Measurements from ENCODE around the gene ANO7.

The ANO7 gene

DNA sequence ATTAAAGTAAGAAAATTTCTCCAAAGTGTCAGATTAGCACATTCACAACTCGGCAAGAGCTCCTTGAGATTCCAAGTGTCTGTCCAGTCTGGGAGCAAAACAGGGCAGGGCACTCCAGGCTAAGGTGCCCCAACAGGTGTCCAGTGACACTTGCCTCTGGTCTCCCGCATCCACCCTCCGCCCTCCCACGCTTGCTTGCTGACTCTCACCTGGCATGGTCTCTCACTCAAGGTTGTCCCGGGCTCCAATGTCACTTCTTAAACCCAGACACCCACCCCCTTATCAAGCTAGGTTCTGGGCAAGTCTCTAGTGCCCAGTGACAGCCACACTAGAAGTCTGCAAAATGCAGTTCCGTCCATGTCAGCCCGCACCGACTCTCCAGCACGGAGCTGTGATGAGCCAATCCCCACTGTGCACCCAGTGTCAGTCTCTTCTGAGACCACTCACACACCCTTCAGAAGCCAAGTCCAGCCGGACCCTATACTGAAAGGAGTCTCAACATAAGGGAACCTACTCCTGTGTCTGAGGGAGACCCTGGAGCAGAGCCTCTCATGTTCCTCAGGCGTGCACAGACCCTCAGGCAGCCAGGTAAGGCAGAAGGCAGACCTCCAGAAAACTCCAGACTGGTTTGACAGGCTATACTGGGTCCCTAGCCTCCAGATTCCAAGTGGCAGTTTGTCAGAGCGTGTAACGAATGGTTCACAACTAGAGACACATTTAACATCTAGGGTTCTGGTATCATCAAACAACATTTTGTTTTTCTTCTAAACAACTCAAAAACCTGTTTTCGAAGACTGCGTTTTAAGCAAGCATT is 81.4 kb downstream of the ANO7 start:
- Mint-ChIP-seq H3K27me3 (no peaks in the 10 kb centered on the region), H3K27ac (peak overlapping the region; percentile 86 to 92), H3K9me3 (no peaks in the 10 kb centered on the region), H3K36me3 (ENCODE audit: insufficient read depth) (peaks cover 18% of the 10 kb centered on the region), H3K4me3 (no peak overlapping the region), H3K4me1 (ENCODE audit: low read depth in 2 of 2) (peaks cover 42 to 55% of the 10 kb centered on the region in 2 donors)
- DNase-seq (no peak), ATAC-seq (replicated peaks) (no peak)

DNA sequence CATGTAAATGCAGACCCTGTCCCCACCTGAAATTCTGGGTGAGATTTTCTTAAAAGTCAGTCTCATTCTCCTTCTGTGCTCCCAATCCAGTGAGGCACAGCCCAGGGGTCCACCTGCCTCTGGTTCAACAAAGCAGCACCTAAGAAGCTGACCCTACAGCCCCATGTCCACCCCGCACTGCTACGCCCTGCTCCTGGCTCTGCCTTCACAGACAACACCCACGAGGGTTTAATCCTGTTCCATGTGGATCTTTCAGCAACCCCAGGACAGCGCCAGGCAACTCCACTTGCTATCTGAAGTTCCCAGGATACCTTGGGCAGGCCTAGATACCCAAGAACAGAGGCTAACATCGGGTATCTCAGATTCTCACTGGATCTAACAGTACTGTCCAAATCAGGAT is 82.1 kb downstream of the ANO7 start:
- DNase-seq (no peak), ATAC-seq (replicated peaks) (no peak)
- H3K27ac Mint-ChIP-seq: peak overlapping the region; percentile 86 to 92
- peaks cover 47 to 61% of the 10 kb centered on the region in 2 donors for H3K4me1 Mint-ChIP-seq (ENCODE audit: low read depth in 2 of 2)
- no peaks in the 10 kb centered on the region for H3K9me3 Mint-ChIP-seq
- peaks cover 12% of the 10 kb centered on the region for H3K36me3 Mint-ChIP-seq (ENCODE audit: insufficient read depth)
- H3K27me3 Mint-ChIP-seq: no peaks in the 10 kb centered on the region
- H3K4me3 Mint-ChIP-seq: peak overlapping the region; percentile 87 to 89

DNA sequence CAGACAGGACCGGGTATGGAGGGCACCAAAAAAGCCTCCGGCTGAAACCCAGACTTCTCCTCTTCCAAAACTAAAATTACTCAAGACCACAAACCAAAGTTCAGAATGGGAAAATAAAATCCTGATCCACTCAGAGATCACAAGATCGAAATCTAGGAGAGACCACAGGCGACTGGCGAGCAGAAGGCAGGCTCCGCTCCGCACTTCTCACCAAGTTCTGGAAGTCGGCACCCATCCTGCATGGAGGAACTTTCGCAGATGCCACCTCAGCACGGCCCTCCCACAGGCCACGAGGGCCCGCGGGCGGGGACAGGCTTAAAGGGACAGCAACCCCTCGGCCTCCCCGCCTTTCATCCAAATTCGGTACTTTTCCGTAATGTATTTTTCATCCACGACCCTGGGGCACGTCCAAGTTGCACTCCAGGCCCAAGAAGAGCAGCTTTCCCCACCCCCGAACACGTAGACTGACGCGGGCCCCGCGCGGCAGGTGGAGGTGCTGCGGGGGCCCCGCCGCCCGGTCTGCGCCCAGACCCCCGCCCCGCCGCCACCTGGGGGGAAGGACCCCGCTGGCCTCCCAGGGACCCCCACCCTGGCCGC is 83.3 kb downstream of the ANO7 start:
- DNase-seq: peak; percentile 27 to 46 (median 44)

DNA sequence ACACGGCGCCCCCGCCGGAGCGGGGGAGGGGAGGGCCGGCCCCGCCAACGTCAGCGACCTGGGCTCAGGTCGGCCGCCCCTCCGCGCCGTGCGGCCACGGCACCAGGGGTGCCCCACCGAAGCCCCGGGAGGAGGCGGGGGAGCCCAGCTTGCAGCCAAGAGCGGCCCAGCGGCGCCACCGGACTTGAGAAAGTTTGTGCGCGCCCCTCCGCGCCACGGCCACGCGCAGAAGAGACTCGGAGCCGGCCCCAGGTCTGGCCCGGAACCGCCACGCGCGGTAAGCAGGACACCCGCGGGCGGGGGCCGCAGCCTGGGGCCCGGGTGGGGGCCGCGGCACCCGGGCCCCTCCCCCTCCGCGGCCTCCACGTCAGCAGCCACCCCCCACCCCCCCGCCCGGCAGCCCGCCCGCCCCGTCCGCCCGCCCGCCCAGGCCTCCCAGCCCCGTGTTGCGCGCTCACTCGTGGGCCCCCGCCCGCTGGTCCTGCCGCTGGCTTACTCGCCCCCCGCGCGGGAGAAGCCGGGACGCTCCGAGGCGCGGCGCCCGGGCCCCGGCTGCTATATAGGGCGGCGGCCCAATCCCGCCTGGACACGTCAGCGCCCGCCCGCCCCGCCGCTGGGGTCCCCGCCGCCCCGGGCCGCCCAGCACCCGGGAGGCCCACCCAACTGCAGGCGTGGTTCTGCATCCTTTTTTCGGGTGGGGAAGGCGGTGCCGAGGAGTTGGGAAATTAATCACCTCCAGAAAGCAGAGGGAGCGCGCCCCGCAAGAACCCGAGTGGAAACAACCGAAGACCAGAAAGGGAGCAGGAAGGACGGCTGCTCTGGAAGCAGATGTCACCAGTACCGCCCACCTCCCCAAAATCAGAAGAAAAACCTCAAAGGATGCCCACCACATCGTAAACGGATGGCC is 84.1 kb downstream of the ANO7 start:
- Mint-ChIP-seq H3K36me3 (ENCODE audit: insufficient read depth) (peaks cover 6% of the 10 kb centered on the region), H3K27ac (peak overlapping the region; percentile 86 to 92), H3K4me1 (ENCODE audit: low read depth in 2 of 2) (peaks cover 48 to 75% of the 10 kb centered on the region in 2 donors), H3K27me3 (no peaks in the 10 kb centered on the region), H3K9me3 (no peaks in the 10 kb centered on the region), H3K4me3 (peak overlapping the region; percentile 87 to 89)
- ATAC-seq (replicated peaks) (peak; percentile 61), DNase-seq (peak; percentile 16 to 34 (median 31))

More for the DNA sequence above, 83.3 kb downstream of the ANO7 start:
- Mint-ChIP-seq H3K9me3 (no peaks in the 10 kb centered on the region), H3K4me3 (peak overlapping the region; percentile 87 to 89), H3K36me3 (ENCODE audit: insufficient read depth) (peaks cover 6% of the 10 kb centered on the region), H3K27me3 (no peaks in the 10 kb centered on the region), H3K4me1 (ENCODE audit: low read depth in 2 of 2) (peaks cover 49 to 67% of the 10 kb centered on the region in 2 donors), H3K27ac (peak overlapping the region; percentile 86 to 92)
- peak; percentile 77 for ATAC-seq (replicated peaks)

DNA sequence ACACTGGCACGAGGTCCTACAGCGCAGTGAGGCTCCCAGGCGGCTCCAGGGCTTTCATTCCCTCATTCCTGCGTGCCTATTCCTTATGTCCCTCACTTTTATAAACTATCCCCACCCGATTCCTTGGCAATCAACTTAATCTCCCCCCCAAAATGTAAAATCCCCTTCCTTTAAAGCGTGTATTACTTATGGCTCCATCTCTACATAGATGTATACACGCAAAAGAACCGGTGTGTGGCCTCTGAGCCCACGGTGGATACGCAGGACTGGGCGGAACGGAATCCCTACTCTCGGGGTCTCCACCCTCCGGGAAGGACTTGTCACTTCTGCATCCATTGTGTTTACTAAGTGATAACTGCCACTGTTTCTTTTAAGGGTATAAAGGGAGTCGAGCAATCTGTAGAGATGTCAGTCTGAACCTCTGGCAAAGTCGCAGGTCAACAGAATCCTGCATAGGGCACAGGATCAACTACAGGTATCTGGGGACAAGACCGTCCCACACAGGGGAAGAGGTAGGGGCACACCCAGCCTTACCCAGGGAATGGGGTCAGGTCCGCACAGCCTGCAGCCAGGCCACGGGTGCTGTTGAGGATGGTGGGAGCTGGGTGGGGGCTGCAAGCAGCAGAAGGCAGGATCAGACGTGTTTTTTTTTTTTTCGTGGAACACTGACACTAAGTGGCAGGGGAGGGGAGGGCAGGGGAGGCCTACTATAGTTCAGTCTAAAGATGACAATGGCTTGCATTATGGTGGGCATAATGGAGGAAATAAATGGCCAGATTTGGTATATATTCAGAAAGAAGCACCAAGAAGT is 84.9 kb downstream of the ANO7 start:
- Mint-ChIP-seq H3K27ac (peak overlapping the region; percentile 3 to 27), H3K27me3 (no peaks in the 10 kb centered on the region), H3K4me3 (peak overlapping the region; percentile 85 to 87), H3K4me1 (ENCODE audit: low read depth in 2 of 2) (peaks cover 43 to 73% of the 10 kb centered on the region in 2 donors), H3K36me3 (ENCODE audit: insufficient read depth) (peaks cover 6% of the 10 kb centered on the region), H3K9me3 (no peaks in the 10 kb centered on the region)
- ATAC-seq (replicated peaks): no peak
- no peak for DNase-seq

DNA sequence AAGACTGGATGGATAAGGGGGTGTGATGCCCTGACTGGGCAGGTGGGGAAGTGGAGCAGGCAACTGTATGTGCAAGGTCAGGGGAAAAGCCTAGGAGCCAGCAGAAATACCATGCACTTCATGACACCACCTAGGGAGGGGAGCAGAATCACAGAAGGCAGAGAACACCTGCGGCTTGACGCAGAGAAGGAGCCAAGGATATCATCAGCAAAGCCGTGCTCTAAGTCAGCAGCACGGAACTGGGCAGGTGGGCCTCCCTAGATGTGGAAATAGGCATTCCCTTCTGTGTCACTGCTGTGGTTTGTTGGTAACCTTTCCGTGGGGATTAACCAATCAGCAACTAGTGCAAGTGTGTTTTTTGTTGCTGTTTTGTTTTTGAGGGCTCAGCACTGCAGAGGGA is 85.7 kb downstream of the ANO7 start:
- ATAC-seq (replicated peaks) (no peak), DNase-seq (no peak)
- H3K27me3 Mint-ChIP-seq: no peaks in the 10 kb centered on the region
- H3K4me3 Mint-ChIP-seq: peak overlapping the region in 1 of 2 donors; percentile 87
- H3K36me3 Mint-ChIP-seq (ENCODE audit: insufficient read depth): peaks cover 3% of the 10 kb centered on the region
- H3K27ac Mint-ChIP-seq: no peak overlapping the region
- peaks cover 39 to 70% of the 10 kb centered on the region in 2 donors for H3K4me1 Mint-ChIP-seq (ENCODE audit: low read depth in 2 of 2)
- no peaks in the 10 kb centered on the region for H3K9me3 Mint-ChIP-seq

Measured in effector memory CD8-positive, alpha-beta T cell (primary cell).